Activated CD4-positive, alpha-beta T cell treated with anti-CD3 and anti-CD28 coated beads, Interleukin-2, amount 10 ng/mL, durations not matched to agents 24 days and 14 days (primary cell): Measurements from ENCODE around the gene HRC. TPM values are rescaled to one million over a fixed set of nuclear protein-coding genes. Genes with fewer than 3 reads are reported as not detected.
"Not testable (repeated sequence)": the region's sequence is repeated elsewhere in the genome, so short reads cannot be mapped to it uniquely, and the experiment has no call there.

ENCODE experiments used
- DNase-seq: peaks from one replicate; pipeline ENCODE4 v3.0.0; 2022
- H3K27ac Mint-ChIP-seq: one replicate; pipeline ENCODE4 v1.8.0; 2022; ENCODE audit warnings: mild to moderate bottlenecking, mixed read lengths
- H3K27me3 Mint-ChIP-seq: one replicate; pipeline ENCODE4 v1.8.0; 2022; ENCODE audit warnings: mixed read lengths
- H3K36me3 Mint-ChIP-seq: one replicate; pipeline ENCODE4 v1.8.0; 2022; ENCODE audit warnings: low read depth, mild to moderate bottlenecking, mixed read lengths
- H3K4me1 Mint-ChIP-seq: one replicate; pipeline ENCODE4 v1.8.0; 2021; ENCODE audit warnings: mixed read lengths
- H3K4me3 Mint-ChIP-seq: one replicate; pipeline ENCODE4 v1.8.0; 2022; ENCODE audit warnings: mild to moderate bottlenecking, moderate library complexity, mixed read lengths
- H3K9me3 Mint-ChIP-seq: one replicate; pipeline ENCODE4 v1.8.0; 2021; ENCODE audit warnings: mixed read lengths
- intact Hi-C: fragments of 100-400 bp; cut with micrococcal nuclease; formaldehyde crosslinking; loops from one replicate; pipeline ENCODE4 v1.15.1; 2023
- total RNA-seq: library from RNA; stranded (reverse); gene quantifications from 2 replicates; pipeline ENCODE4 v1.2.3, GENCODE V29; 2022

The HRC gene, protein sequence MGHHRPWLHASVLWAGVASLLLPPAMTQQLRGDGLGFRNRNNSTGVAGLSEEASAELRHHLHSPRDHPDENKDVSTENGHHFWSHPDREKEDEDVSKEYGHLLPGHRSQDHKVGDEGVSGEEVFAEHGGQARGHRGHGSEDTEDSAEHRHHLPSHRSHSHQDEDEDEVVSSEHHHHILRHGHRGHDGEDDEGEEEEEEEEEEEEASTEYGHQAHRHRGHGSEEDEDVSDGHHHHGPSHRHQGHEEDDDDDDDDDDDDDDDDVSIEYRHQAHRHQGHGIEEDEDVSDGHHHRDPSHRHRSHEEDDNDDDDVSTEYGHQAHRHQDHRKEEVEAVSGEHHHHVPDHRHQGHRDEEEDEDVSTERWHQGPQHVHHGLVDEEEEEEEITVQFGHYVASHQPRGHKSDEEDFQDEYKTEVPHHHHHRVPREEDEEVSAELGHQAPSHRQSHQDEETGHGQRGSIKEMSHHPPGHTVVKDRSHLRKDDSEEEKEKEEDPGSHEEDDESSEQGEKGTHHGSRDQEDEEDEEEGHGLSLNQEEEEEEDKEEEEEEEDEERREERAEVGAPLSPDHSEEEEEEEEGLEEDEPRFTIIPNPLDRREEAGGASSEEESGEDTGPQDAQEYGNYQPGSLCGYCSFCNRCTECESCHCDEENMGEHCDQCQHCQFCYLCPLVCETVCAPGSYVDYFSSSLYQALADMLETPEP
- total RNA-seq: not detected in 2 replicates

DNA sequence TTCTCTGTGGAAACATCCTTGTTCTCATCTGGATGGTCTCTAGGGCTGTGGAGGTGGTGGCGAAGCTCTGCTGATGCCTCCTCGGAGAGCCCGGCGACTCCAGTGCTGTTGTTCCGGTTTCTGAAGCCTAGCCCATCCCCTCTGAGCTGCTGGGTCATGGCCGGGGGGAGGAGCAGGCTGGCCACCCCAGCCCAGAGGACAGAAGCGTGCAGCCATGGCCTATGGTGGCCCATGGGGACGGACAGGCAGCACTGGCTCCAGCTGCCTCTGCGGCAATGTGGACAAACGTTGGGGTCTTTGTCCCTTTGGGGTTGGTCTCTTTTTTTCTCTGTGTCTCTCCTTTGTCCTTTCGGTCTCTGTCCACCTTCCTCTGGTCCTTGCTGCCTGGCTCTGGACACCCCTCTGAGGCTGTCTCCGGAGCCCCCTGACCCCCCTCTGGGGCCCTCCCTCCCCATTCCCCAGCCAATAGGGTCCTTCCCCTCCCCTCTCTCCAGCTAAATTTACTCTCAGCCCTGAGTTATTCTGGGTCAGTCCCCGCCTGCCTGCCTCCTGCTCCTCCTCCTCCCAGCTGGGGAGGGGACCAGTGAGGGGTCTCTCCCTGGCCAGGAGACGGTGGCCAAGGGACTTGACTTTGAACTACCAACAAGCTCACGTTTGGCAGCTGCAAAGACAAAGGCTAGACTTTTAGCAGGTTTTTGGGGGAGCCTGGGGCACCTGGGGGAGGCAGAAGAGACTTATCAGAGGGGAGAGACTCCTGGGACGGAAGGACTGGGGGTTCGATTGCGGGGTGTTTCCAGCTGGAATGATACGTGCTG is at the start of gene HRC:
Gene HRC (minus strand): TSS at position 392 of the 815 bp plus-strand sequence. CDS start 159 bp downstream, at position 233.
- Mint-ChIP-seq H3K36me3 (peaks cover 2% of the 10 kb centered on the region), H3K4me1 (peaks cover 13% of the 10 kb centered on the region), H3K27me3 (peaks cover 69% of the 10 kb centered on the region), H3K9me3 (peaks cover 7% of the 10 kb centered on the region), H3K4me3 (peak within 1 kb of the TSS; percentile 10), H3K27ac (no peak within 1 kb of the TSS)
- DNase-seq: no peak
- intact Hi-C loops: no loop called here

DNA sequence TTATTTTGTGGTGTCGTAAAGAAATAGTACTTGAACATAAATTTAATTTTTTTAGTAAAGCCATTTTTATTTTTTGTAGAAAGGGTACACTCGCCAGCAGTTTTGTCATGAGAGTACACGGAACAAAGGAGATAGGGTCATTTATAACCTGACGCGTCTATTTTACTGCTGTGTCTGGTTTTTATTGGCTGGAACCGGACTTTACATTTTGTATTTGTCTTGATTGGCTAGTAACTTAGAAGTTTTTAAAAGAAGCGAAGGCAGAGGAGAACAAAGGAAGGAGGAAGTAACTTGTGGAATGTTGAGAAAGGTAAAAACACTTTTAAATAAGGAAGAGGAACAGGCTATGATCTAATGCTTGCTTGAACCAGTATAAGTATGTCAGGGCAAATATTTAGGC is 45.8 kb upstream of the HRC start:
- DNase-seq: no peak
- Mint-ChIP-seq H3K4me1 (peaks cover 4% of the 10 kb centered on the region), H3K36me3 (no peaks in the 10 kb centered on the region), H3K27ac (no peak overlapping the region), H3K27me3 (peaks cover 3% of the 10 kb centered on the region), H3K4me3 (no peak overlapping the region), H3K9me3 (no peaks in the 10 kb centered on the region)
- intact Hi-C loops: no loop called here

DNA sequence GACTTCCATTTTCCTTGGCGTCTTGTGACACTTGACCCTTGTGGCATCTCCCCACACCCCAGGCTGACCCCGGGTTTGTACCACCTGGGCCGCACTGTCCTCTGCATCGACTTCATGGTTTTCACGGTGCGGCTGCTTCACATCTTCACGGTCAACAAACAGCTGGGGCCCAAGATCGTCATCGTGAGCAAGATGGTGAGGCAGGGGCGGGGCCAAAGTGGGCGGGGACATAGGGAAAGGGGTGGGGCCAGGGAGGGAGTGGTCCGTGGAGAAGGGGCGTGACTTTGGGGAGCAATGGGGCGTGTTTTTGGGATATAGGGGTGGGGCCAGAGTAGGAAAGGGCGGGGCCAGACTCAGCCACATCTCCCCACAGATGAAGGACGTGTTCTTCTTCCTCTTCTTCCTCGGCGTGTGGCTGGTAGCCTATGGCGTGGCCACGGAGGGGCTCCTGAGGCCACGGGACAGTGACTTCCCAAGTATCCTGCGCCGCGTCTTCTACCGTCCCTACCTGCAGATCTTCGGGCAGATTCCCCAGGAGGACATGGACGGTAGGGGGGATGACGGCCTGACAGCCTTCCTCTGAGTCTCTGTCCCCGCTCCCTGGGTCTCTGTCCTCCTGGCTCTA is 45.2 kb upstream of the HRC start:
- no peaks in the 10 kb centered on the region for H3K36me3 Mint-ChIP-seq
- peaks cover 3% of the 10 kb centered on the region for H3K27me3 Mint-ChIP-seq
- no peaks in the 10 kb centered on the region for H3K9me3 Mint-ChIP-seq
- H3K27ac Mint-ChIP-seq: no peak overlapping the region
- no peak for DNase-seq
- intact Hi-C loops: no loop called here
- no peak overlapping the region for H3K4me3 Mint-ChIP-seq
- H3K4me1 Mint-ChIP-seq: peaks cover 4% of the 10 kb centered on the region

- Mint-ChIP-seq H3K9me3 (no peaks in the 10 kb centered on the region), H3K4me3 (no peak overlapping the region), H3K27ac (no peak overlapping the region), H3K36me3 (no peaks in the 10 kb centered on the region), H3K27me3 (peaks cover 3% of the 10 kb centered on the region), H3K4me1 (peaks cover 4% of the 10 kb centered on the region)
- no peak for DNase-seq
- intact Hi-C loops: no loop called here
Observed at GRCh38 chr19:49196527-49197240, 41.5 kb upstream of the HRC start.

DNA sequence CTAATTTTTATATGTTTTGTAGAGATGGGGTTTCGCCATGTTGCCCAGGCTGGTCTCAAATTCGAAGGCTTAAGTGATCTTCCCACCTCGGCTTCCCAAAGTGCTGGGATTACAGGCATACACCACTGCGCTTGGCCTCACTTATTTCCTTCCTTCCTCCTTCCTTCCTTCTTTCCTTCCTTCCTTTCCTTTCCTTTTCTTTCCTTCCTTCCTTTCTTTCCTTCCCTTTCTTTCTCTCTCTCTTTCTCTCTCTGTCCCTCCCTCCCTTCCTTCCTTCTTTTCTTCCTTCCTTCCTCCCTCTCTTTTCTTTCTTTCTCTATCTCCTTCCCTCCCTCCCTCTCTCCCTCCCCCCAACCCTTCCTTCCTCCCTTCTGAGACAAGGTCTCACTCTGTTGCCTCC is 39.2 kb upstream of the HRC start:
- Mint-ChIP-seq H3K4me3 (no peak overlapping the region), H3K9me3 (no peaks in the 10 kb centered on the region), H3K36me3 (no peaks in the 10 kb centered on the region), H3K4me1 (peaks cover 6% of the 10 kb centered on the region), H3K27me3 (no peaks in the 10 kb centered on the region), H3K27ac (no peak overlapping the region)
- intact Hi-C loops: no loop called here
- DNase-seq: no peak

GRCh38 chr19:49193822-49194394 is 38.7 kb upstream of the HRC start:
- intact Hi-C loops: no loop called here
- Mint-ChIP-seq H3K27ac (no peak overlapping the region), H3K27me3 (no peaks in the 10 kb centered on the region), H3K36me3 (no peaks in the 10 kb centered on the region), H3K4me3 (no peak overlapping the region), H3K4me1 (peaks cover 6% of the 10 kb centered on the region), H3K9me3 (no peaks in the 10 kb centered on the region)
- no peak for DNase-seq

DNA sequence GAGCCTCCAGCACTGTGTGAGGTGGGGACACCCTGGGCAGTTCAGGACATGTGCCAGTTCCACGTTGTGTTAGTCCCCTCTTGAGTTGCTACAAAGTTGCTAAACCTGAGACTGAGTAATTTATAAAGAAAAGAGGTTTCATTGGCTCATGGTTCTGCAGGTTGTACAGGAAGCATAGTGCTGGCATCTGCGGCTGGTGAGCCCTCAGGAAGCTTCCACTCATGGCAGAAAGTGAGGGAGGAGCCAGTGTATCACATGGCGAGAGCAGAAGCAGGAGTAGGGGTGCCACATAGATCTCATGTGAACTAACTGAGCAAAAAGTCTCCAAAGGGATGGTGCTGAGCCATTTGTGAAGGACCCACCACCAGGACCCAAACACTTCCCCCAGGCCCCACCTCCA is 35.6 kb upstream of the HRC start:
- Mint-ChIP-seq H3K9me3 (no peaks in the 10 kb centered on the region), H3K4me3 (no peak overlapping the region), H3K27me3 (no peaks in the 10 kb centered on the region), H3K36me3 (no peaks in the 10 kb centered on the region), H3K27ac (no peak overlapping the region), H3K4me1 (peaks cover 6% of the 10 kb centered on the region)
- intact Hi-C loops: no loop called here
- no peak for DNase-seq

DNA sequence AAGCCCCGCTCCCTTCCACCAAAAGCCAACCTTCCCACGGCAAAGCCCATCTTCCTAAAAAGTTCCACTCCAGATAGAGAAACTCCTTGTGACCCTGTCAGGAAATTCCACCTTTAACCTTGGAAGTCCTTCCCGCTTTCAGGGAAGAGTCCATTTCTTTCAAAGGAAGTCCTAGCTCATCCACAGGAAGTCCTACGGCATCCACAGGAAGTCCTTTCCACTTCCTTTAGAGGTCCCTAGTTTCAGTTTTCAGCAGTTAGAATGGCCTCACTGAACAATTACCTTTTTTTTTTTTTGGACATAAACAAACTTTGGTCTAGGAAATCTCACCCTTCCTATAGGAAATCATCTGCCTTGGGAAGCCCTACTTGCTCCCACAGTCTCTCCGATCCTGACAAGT is 34.1 kb upstream of the HRC start:
- intact Hi-C loops: no loop called here
- no peaks in the 10 kb centered on the region for H3K36me3 Mint-ChIP-seq
- H3K27me3 Mint-ChIP-seq: no peaks in the 10 kb centered on the region
- no peak overlapping the region for H3K27ac Mint-ChIP-seq
- no peak overlapping the region for H3K4me3 Mint-ChIP-seq
- no peaks in the 10 kb centered on the region for H3K9me3 Mint-ChIP-seq
- no peak for DNase-seq
- H3K4me1 Mint-ChIP-seq: peaks cover 6% of the 10 kb centered on the region

- H3K4me1 Mint-ChIP-seq: peaks cover 6% of the 10 kb centered on the region
- no peaks in the 10 kb centered on the region for H3K27me3 Mint-ChIP-seq
- peaks cover 4% of the 10 kb centered on the region for H3K9me3 Mint-ChIP-seq
- H3K36me3 Mint-ChIP-seq: no peaks in the 10 kb centered on the region
- no peak overlapping the region for H3K27ac Mint-ChIP-seq
- DNase-seq: no peak
- intact Hi-C loops: no loop called here
- H3K4me3 Mint-ChIP-seq: no peak overlapping the region
Observed at GRCh38 chr19:49188626-49189200, 33.5 kb upstream of the HRC start.

- Mint-ChIP-seq H3K27ac (no peak overlapping the region), H3K9me3 (peaks cover 14% of the 10 kb centered on the region), H3K27me3 (no peaks in the 10 kb centered on the region), H3K4me1 (peaks cover 6% of the 10 kb centered on the region), H3K36me3 (no peaks in the 10 kb centered on the region), H3K4me3 (no peak overlapping the region)
- intact Hi-C loops: no loop called here
- DNase-seq: no peak
Observed at GRCh38 chr19:49186108-49186507, 30.9 kb upstream of the HRC start.

DNA sequence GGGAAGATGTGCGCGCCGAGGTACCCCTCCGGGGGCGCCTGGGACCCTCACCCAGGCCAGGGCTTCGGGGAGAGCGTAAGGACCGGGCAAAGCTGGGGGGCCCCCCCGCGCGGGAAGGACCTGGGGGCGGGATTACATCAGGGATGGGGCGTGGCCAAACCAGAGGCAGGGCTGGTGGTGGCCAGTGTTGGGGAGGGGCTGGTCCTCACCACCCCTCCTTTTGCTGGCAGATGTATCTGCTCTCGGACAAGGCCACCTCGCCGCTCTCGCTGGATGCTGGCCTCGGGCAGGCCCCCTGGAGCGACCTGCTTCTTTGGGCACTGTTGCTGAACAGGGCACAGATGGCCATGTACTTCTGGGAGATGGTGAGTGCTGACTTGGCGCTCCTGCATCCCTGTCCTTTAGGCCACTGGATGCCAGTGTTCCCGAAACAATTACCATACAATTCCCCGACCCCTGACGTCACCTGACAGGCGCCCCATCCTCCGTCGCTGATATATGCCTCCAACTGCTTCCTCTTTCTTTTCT is 27.7 kb upstream of the HRC start:
- Mint-ChIP-seq H3K36me3 (no peaks in the 10 kb centered on the region), H3K27ac (no peak overlapping the region), H3K9me3 (peaks cover 14% of the 10 kb centered on the region), H3K4me3 (no peak overlapping the region), H3K27me3 (no peaks in the 10 kb centered on the region), H3K4me1 (no peaks in the 10 kb centered on the region)
- no peak for DNase-seq
- intact Hi-C loops: no loop called here

- peaks cover 14% of the 10 kb centered on the region for H3K9me3 Mint-ChIP-seq
- H3K27me3 Mint-ChIP-seq, H3K27ac Mint-ChIP-seq, intact Hi-C loops, H3K36me3 Mint-ChIP-seq, H3K4me1 Mint-ChIP-seq, DNase-seq, H3K4me3 Mint-ChIP-seq: not testable (repeated sequence)
Observed at GRCh38 chr19:49182010-49182847, 27.0 kb upstream of the HRC start.
